Measurements from ENCODE around the gene HPS1. TPM values are rescaled to one million over a fixed set of nuclear protein-coding genes. Genes with fewer than 3 reads are reported as not detected.

HPS1 gene
- total RNA-seq, result 35.9 and 58.0 TPM in 2 replicates

DNA sequence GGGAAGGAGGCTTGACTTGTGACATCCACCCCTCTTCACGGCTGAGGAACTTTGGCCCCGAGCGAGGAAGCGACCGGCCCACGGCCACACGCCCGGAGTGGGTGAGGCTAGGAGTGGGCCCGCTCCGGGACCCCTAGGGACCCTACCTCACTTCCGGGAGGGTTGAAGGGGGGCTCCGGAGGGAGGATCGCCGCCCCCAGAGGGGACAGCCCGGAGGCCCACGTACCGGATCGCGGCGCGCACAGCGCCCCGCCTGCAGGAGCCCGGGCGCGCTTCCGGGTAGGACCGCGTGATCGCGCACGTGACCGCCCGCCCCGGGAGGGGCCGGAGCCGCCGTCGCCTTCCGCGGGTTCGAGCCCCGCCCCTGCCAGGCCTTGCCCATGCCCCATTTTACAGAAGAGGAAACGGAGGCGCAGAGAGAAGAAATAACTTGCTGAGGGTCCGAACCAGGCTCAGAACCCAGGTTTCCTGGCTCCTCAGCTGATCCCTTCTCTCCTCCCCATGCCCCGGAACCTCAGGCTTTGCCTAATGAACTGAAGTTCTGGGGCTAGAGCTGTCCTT, at the start of gene HPS1:
Gene HPS1, minus strand, starts transcription at position 275 of the 561 bp plus-strand sequence. CDS start 3,695 bp downstream, outside the sequence.

DNA sequence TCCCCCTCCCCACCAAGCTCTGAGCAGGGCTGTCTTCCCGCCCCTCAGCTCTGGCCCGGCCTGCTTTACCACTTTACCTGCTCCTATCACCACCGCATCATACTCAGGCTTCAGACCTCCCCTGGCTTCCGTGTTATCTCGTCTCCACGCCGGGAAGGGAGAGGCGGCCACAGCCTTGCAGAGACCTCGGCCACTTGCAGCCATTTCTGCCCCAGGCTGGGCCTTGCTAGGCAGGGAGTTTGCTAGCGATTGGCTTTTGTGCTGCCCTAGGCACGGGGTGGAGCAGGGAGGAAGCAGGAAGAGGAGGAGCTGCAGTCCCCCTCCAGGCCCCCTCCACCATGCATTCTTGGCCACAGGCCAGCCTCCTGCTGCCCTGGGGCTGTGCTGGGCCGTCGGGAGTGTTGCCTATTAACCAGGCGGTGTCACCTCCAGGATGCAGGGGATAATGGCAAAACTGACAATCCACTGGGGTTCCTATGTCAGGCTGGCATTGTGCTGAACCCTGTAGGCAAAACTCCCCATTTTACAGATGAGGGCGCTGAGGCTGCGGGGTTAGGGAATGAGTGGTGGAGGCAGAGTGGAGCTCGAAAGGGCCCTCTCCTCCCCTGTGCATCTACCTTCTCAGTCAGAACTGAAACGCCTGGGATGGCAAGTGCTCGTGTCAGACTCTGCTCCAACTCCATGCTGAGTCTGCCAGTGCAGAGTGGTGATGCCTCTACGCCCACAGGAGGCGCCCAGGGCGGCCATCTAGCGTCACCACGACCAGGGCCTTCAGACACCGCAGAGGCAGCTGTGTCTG, 31.6 kb downstream of the HPS1 start, which contains the start of gene PYROXD2:
Gene PYROXD2, minus strand, starts transcription at position 251 of the 799 bp plus-strand sequence. Its CDS starts 47 bp downstream, at position 204.

Other genes with a start within 250 kb of the HPS1 start
- gene LOXL4, start 178.7 kb downstream of the HPS1 start, total RNA-seq, result 4.9 and 9.1 TPM in 2 replicates
- gene PYROXD2, start 31.8 kb downstream of the HPS1 start, total RNA-seq, result 9.7 and 14.3 TPM in 2 replicates